HepG2 (cell line): Measurements from ENCODE around the gene LAMB2. TPM values are rescaled to one million over a fixed set of nuclear protein-coding genes. Genes with fewer than 3 reads are reported as not detected.

ENCODE experiments used
- CHD2 ChIP-seq: IDR thresholded peaks from 2 replicates; pipeline ENCODE4 v1.6.1; 2011; ENCODE audit warnings: low read depth, low read length, improper control_type of control experiment
- EP300 ChIP-seq, 3 experiments: sonication (generic) in 1 of 3; formaldehyde crosslinking in 1 of 3; IDR thresholded peaks; 2 replicates each; pipeline versions ENCODE4 v1.5.1 to v1.6.1; 2011 to 2020; ENCODE audit warnings: low read depth in 2 of 3, low read length in 2 of 3, borderline replicate concordance in 1 of 3, improper control_type of control experiment in 1 of 3, mild to moderate bottlenecking in 1 of 3, missing genetic modification reagents in 1 of 3, moderate library complexity in 1 of 3
- ETV5 ChIP-seq: IDR thresholded peaks from 2 replicates; pipeline ENCODE4 v1.6.1; 2018; ENCODE audit warnings: missing biosample characterization, missing genetic modification reagents, inconsistent platforms, borderline replicate concordance
- HNRNPL ChIP-seq: fragments of 200-400 bp; formaldehyde crosslinking; IDR thresholded peaks from 2 replicates; pipeline ENCODE4 v1.6.1; 2017; ENCODE audit warnings: mild to moderate bottlenecking, low read depth, low read length
- MYNN ChIP-seq: sonication (generic); formaldehyde crosslinking; IDR thresholded peaks from 2 replicates; pipeline ENCODE4 v1.4.0; 2020; ENCODE audit warnings: mild to moderate bottlenecking, low read depth, missing genetic modification reagents
- NFATC3 ChIP-seq: sonication (generic); formaldehyde crosslinking; IDR thresholded peaks from 2 replicates; pipeline ENCODE4 v1.5.1; 2020; ENCODE audit warnings: mild to moderate bottlenecking, missing genetic modification reagents
- NR2F6 ChIP-seq, 2 experiments: IDR thresholded peaks; 2 replicates each; pipeline ENCODE4 v1.6.1; 2016; ENCODE audit warnings: antibody characterized with exemption in 1 of 2, mild to moderate bottlenecking in 1 of 2
- POLR2G ChIP-seq: fragments of 200-400 bp; formaldehyde crosslinking; IDR thresholded peaks from 2 replicates; pipeline ENCODE4 v1.6.1; 2018; ENCODE audit warnings: mild to moderate bottlenecking, low read depth, low read length, moderate library complexity
- RNF219 ChIP-seq: sonication (generic); formaldehyde crosslinking; IDR thresholded peaks from 2 replicates; pipeline ENCODE4 v1.5.0; 2020; ENCODE audit warnings: mild to moderate bottlenecking, missing genetic modification reagents
- SIX4 ChIP-seq: sonication (generic); formaldehyde crosslinking; IDR thresholded peaks from 2 replicates; pipeline ENCODE4 v1.4.0; 2020; ENCODE audit warnings: missing genetic modification reagents
- SRF ChIP-seq: IDR thresholded peaks from 2 replicates; pipeline ENCODE4 v1.6.1; 2011; ENCODE audit warnings: mild to moderate bottlenecking, low read depth, low read length, moderate library complexity
- ZFP36L2 ChIP-seq: sonication (generic); formaldehyde crosslinking; IDR thresholded peaks from 2 replicates; pipeline ENCODE4 v1.4.0; 2020; ENCODE audit warnings: missing genetic modification reagents
- ZMYM2 ChIP-seq: sonication (generic); formaldehyde crosslinking; IDR thresholded peaks from 2 replicates; pipeline ENCODE4 v1.8.0; 2022; ENCODE audit warnings: mild to moderate bottlenecking, missing genetic modification reagents
- ZNF652 ChIP-seq: IDR thresholded peaks from 2 replicates; pipeline ENCODE4 v1.6.1; 2016; ENCODE audit warnings: low read depth, borderline replicate concordance
- polyA plus RNA-seq, 8 experiments: library from polyadenylated mRNA; depleted of rRNA in 3 of 8; stranded (reverse) in 7 of 8; unstranded in 1 of 8; fragments of >200 nt; fragmentation: Illumina TruSeq in 4 of 8; extraction: Trizol in 4 of 8; gene quantifications; 2 replicates each; pipeline versions ENCODE4 v1.2.1 to v1.2.3, GENCODE V29; 2011 to 2016; ENCODE audit warnings: low read depth in 4 of 8, missing spikeins in 1 of 8, mixed read lengths in 1 of 8; ENCODE audit not compliant: insufficient read depth in 1 of 8
- total RNA-seq, 5 experiments: library from RNA; depleted of rRNA; stranded (reverse); fragments of >200 nt; fragmentation: Illumina TruSeq; extraction: Trizol; gene quantifications; 2 replicates each; pipeline ENCODE4 v1.2.3, GENCODE V29; 2016; ENCODE audit warnings: low read depth in 1 of 5
- TF ChIP-seq, protein P1 (sequence below): sonication (generic); formaldehyde crosslinking; IDR thresholded peaks from 2 replicates; pipeline ENCODE4 v1.4.0; 2020; ENCODE audit warnings: missing genetic modification reagents
- TF ChIP-seq, protein P2 (sequence below): IDR thresholded peaks from 2 replicates; pipeline ENCODE4 v1.6.1; 2016; ENCODE audit warnings: control low read depth
- TF ChIP-seq, protein P3 (sequence below): sonication (generic); formaldehyde crosslinking; IDR thresholded peaks from 2 replicates; pipeline ENCODE4 v1.5.1; 2020; ENCODE audit warnings: missing genetic modification reagents, mild to moderate bottlenecking, borderline replicate concordance
- TF ChIP-seq, protein P4 (sequence below): sonication (generic); formaldehyde crosslinking; IDR thresholded peaks from 2 replicates; pipeline ENCODE4 v1.5.0; 2020; ENCODE audit warnings: missing genetic modification reagents

The LAMB2 gene
- total and polyA plus RNA-seq, 2 of the 13 experiments (the other 11 are each of a cell fraction or from before 2014, with no cell fraction given), result 208 to 443 TPM

GRCh38 chr3:49173116-49173791, 40.4 kb upstream of the LAMB2 start (continued):
- TF ChIP-seq HNRNPL (no peak), CHD2 (no peak), SIX4 (CRISPR knock-in tag) (no peak), ETV5 (0 out of 2 replicates have a peak, but pooled peaks have one; percentile 13), NFATC3 (CRISPR knock-in tag) (no peak), ZFP36L2 (CRISPR knock-in tag) (no peak), NR2F6 (IDR thresholded peaks at IDR 0.05) (no peak), NR2F6 (CRISPR knock-in tag; IDR thresholded peaks at IDR 0.05) (peak; percentile 6; the same call in 1 of the 2 replicates), POLR2G (no peak), RNF219 (CRISPR knock-in tag) (no peak), EP300 (IDR thresholded peaks at IDR 0.05; ENCODE audit: low read depth in 2 of 2, low read length in 2 of 2) (peak in 1 of 2 experiments; percentile 11; a peak in 1 of 4 replicates), EP300 (CRISPR knock-in tag; IDR thresholded peaks at IDR 0.05; ENCODE audit: borderline replicate concordance) (no peak), SRF (0 out of 2 replicates have a peak, but pooled peaks have one; percentile 41), ZMYM2 (no peak), ZNF652 (no peak), MYNN (CRISPR knock-in tag) (no peak)
- TF ChIP-seq, protein P1, sequence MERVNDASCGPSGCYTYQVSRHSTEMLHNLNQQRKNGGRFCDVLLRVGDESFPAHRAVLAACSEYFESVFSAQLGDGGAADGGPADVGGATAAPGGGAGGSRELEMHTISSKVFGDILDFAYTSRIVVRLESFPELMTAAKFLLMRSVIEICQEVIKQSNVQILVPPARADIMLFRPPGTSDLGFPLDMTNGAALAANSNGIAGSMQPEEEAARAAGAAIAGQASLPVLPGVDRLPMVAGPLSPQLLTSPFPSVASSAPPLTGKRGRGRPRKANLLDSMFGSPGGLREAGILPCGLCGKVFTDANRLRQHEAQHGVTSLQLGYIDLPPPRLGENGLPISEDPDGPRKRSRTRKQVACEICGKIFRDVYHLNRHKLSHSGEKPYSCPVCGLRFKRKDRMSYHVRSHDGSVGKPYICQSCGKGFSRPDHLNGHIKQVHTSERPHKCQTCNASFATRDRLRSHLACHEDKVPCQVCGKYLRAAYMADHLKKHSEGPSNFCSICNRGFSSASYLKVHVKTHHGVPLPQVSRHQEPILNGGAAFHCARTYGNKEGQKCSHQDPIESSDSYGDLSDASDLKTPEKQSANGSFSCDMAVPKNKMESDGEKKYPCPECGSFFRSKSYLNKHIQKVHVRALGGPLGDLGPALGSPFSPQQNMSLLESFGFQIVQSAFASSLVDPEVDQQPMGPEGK (CRISPR knock-in tag), result peak; percentile 37; the same call in 1 of the 2 replicates
- TF ChIP-seq, protein P2, sequence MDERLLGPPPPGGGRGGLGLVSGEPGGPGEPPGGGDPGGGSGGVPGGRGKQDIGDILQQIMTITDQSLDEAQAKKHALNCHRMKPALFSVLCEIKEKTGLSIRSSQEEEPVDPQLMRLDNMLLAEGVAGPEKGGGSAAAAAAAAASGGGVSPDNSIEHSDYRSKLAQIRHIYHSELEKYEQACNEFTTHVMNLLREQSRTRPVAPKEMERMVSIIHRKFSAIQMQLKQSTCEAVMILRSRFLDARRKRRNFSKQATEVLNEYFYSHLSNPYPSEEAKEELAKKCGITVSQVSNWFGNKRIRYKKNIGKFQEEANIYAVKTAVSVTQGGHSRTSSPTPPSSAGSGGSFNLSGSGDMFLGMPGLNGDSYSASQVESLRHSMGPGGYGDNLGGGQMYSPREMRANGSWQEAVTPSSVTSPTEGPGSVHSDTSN (CRISPR knock-in tag), result no peak
- TF ChIP-seq, protein P3, sequence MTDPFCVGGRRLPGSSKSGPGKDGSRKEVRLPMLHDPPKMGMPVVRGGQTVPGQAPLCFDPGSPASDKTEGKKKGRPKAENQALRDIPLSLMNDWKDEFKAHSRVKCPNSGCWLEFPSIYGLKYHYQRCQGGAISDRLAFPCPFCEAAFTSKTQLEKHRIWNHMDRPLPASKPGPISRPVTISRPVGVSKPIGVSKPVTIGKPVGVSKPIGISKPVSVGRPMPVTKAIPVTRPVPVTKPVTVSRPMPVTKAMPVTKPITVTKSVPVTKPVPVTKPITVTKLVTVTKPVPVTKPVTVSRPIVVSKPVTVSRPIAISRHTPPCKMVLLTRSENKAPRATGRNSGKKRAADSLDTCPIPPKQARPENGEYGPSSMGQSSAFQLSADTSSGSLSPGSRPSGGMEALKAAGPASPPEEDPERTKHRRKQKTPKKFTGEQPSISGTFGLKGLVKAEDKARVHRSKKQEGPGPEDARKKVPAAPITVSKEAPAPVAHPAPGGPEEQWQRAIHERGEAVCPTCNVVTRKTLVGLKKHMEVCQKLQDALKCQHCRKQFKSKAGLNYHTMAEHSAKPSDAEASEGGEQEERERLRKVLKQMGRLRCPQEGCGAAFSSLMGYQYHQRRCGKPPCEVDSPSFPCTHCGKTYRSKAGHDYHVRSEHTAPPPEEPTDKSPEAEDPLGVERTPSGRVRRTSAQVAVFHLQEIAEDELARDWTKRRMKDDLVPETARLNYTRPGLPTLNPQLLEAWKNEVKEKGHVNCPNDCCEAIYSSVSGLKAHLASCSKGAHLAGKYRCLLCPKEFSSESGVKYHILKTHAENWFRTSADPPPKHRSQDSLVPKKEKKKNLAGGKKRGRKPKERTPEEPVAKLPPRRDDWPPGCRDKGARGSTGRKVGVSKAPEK (CRISPR knock-in tag), result no peak
- TF ChIP-seq, protein P4, sequence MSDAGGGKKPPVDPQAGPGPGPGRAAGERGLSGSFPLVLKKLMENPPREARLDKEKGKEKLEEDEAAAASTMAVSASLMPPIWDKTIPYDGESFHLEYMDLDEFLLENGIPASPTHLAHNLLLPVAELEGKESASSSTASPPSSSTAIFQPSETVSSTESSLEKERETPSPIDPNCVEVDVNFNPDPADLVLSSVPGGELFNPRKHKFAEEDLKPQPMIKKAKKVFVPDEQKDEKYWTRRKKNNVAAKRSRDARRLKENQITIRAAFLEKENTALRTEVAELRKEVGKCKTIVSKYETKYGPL (CRISPR knock-in tag), result no peak
